GM23338 (cell line): ENCODE measurements around the gene NGF. TPM values are rescaled to one million over a fixed set of nuclear protein-coding genes. Genes with fewer than 3 reads are reported as not detected.

ENCODE experiments used
- CREB1 ChIP-seq: fragments of 250-450 bp; sonication (Bioruptor Pico); IDR thresholded peaks from 2 replicates; pipeline ENCODE4 v1.5.0; 2020; ENCODE audit warnings: low read depth, mild to moderate bottlenecking, moderate library complexity
- EZH2phosphoT487 ChIP-seq: fragments of 200-600 bp; sonication (generic); IDR thresholded peaks from one replicate; pipeline ENCODE4 v1.8.1; 2018; ENCODE audit warnings: antibody characterized with exemption; ENCODE audit not compliant: unreplicated experiment
- JUNB ChIP-seq: IDR thresholded peaks from one replicate; pipeline ENCODE4 v1.6.1; 2016; ENCODE audit warnings: antibody characterized with exemption; ENCODE audit not compliant: unreplicated experiment
- NANOG ChIP-seq: IDR thresholded peaks from 2 replicates; pipeline ENCODE4 v1.6.1; 2016; ENCODE audit warnings: antibody characterized with exemption, borderline replicate concordance
- POLR2AphosphoS5 ChIP-seq: IDR thresholded peaks from 2 replicates; pipeline ENCODE4 v1.6.1; 2016; ENCODE audit warnings: antibody characterized with exemption, low read depth
- REST ChIP-seq: IDR thresholded peaks from one replicate; pipeline ENCODE4 v1.6.1; 2018; ENCODE audit warnings: antibody characterized with exemption; ENCODE audit not compliant: unreplicated experiment
- STAT1 ChIP-seq: IDR thresholded peaks from one replicate; pipeline ENCODE4 v1.6.1; 2016; ENCODE audit warnings: antibody characterized with exemption; ENCODE audit not compliant: unreplicated experiment
- ZNF114 ChIP-seq: fragments of 250-450 bp; sonication (Bioruptor Pico); IDR thresholded peaks from 2 replicates; pipeline ENCODE4 v1.5.0; 2020; ENCODE audit warnings: mild to moderate bottlenecking, moderate library complexity
- ZNF331 ChIP-seq: fragments of 250-450 bp; sonication (Bioruptor Pico); IDR thresholded peaks from 2 replicates; pipeline ENCODE4 v1.5.0; 2020; ENCODE audit warnings: low read depth, mild to moderate bottlenecking, moderate library complexity
- polyA plus RNA-seq: library from polyadenylated mRNA; unstranded; fragments of >200 nt; fragmentation: Nextera tagmentation; extraction: Ambion mirVana; gene quantifications from 2 replicates; pipeline ENCODE4 v1.2.1, GENCODE V29; 2016
- total RNA-seq: library from RNA; depleted of rRNA; stranded (reverse); fragments of >200 nt; shearing (Covaris generic); gene quantifications from 2 replicates; pipeline ENCODE4 v1.2.3, GENCODE V29; 2014
- TF ChIP-seq, protein P1 (sequence below): fragments of 250-450 bp; sonication (Bioruptor Pico); IDR thresholded peaks from 2 replicates; pipeline ENCODE4 v1.5.0; 2020; ENCODE audit warnings: mild to moderate bottlenecking, moderate library complexity

The NGF gene
- total and polyA plus RNA-seq, 2 experiments from 2014 or later, result 0.28 to 0.92 TPM

DNA sequence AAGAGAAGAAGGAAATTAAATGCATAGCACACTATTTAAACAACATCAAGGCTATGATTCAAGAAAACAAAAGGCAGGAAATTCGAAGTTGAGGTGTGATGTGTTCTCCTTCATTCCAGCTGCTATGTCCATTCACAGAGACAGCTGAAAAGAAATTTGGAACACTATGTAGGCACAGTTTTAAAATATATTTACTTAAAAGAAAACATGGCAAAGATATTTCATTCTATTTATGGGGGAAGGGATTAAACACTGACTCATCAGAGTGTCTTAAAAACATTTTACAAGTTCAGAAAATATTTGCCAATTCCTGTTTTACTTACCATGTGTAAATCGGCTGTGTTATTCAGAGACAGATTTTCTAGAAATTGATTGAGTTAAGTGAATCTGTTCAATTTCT, 39.4 kb upstream of the NGF start (continued):
- TF ChIP-seq, protein P1, sequence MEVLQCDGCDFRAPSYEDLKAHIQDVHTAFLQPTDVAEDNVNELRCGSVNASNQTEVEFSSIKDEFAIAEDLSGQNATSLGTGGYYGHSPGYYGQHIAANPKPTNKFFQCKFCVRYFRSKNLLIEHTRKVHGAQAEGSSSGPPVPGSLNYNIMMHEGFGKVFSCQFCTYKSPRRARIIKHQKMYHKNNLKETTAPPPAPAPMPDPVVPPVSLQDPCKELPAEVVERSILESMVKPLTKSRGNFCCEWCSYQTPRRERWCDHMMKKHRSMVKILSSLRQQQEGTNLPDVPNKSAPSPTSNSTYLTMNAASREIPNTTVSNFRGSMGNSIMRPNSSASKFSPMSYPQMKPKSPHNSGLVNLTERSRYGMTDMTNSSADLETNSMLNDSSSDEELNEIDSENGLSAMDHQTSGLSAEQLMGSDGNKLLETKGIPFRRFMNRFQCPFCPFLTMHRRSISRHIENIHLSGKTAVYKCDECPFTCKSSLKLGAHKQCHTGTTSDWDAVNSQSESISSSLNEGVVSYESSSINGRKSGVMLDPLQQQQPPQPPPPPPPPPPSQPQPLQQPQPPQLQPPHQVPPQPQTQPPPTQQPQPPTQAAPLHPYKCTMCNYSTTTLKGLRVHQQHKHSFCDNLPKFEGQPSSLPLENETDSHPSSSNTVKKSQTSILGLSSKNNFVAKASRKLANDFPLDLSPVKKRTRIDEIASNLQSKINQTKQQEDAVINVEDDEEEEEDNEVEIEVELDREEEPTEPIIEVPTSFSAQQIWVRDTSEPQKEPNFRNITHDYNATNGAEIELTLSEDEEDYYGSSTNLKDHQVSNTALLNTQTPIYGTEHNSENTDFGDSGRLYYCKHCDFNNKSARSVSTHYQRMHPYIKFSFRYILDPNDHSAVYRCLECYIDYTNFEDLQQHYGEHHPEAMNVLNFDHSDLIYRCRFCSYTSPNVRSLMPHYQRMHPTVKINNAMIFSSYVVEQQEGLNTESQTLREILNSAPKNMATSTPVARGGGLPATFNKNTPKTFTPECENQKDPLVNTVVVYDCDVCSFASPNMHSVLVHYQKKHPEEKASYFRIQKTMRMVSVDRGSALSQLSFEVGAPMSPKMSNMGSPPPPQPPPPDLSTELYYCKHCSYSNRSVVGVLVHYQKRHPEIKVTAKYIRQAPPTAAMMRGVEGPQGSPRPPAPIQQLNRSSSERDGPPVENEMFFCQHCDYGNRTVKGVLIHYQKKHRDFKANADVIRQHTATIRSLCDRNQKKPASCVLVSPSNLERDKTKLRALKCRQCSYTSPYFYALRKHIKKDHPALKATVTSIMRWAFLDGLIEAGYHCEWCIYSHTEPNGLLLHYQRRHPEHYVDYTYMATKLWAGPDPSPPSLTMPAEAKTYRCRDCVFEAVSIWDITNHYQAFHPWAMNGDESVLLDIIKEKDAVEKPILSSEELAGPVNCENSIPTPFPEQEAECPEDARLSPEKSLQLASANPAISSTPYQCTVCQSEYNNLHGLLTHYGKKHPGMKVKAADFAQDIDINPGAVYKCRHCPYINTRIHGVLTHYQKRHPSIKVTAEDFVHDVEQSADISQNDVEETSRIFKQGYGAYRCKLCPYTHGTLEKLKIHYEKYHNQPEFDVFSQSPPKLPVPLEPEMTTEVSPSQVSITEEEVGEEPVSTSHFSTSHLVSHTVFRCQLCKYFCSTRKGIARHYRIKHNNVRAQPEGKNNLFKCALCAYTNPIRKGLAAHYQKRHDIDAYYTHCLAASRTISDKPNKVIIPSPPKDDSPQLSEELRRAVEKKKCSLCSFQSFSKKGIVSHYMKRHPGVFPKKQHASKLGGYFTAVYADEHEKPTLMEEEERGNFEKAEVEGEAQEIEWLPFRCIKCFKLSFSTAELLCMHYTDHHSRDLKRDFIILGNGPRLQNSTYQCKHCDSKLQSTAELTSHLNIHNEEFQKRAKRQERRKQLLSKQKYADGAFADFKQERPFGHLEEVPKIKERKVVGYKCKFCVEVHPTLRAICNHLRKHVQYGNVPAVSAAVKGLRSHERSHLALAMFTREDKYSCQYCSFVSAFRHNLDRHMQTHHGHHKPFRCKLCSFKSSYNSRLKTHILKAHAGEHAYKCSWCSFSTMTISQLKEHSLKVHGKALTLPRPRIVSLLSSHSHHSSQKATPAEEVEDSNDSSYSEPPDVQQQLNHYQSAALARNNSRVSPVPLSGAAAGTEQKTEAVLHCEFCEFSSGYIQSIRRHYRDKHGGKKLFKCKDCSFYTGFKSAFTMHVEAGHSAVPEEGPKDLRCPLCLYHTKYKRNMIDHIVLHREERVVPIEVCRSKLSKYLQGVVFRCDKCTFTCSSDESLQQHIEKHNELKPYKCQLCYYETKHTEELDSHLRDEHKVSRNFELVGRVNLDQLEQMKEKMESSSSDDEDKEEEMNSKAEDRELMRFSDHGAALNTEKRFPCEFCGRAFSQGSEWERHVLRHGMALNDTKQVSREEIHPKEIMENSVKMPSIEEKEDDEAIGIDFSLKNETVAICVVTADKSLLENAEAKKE (CRISPR knock-in tag), result no peak
- TF ChIP-seq NANOG, result no peak
- TF ChIP-seq JUNB, result no peak
- TF ChIP-seq ZNF331 (CRISPR knock-in tag), result no peak
- no peak for TF ChIP-seq CREB1 (CRISPR knock-in tag)
- no peak for TF ChIP-seq STAT1
- TF ChIP-seq ZNF114 (CRISPR knock-in tag), result no peak
- TF ChIP-seq EZH2phosphoT487, result no peak
- no peak for TF ChIP-seq POLR2AphosphoS5
- no peak for TF ChIP-seq REST
